Skeletal muscle satellite cell (primary cell): Measurements from ENCODE around the gene ZNF469. TPM values are rescaled to one million over a fixed set of nuclear protein-coding genes. Genes with fewer than 3 reads are reported as not detected.

Experiments
- H3K27me3 ChIP-seq: 2 replicates; pipeline ENCODE4 v1.7.0; 2013; ENCODE audit warnings: low read length; ENCODE audit not compliant: control insufficient read depth, insufficient read depth
- H3K36me3 ChIP-seq: 2 replicates; pipeline ENCODE4 v1.7.0; 2013; ENCODE audit warnings: mild to moderate bottlenecking, control low read depth, low read length; ENCODE audit not compliant: insufficient read depth
- H3K4me1 ChIP-seq: 2 replicates; pipeline ENCODE4 v1.7.0; 2013; ENCODE audit warnings: low read length; ENCODE audit not compliant: control insufficient read depth, insufficient read depth
- H3K4me2 ChIP-seq: 2 replicates; pipeline ENCODE4 v1.7.0; 2013; ENCODE audit warnings: mild to moderate bottlenecking, low read length
- H3K4me3 ChIP-seq: 2 replicates; pipeline ENCODE4 v1.7.0; 2013; ENCODE audit warnings: low read length
- H3K9ac ChIP-seq: 2 replicates; pipeline ENCODE4 v1.7.0; 2013; ENCODE audit warnings: mild to moderate bottlenecking, low read depth, low read length, moderate library complexity
- H3K9me3 ChIP-seq: replicated peaks from 2 replicates; pipeline ENCODE4 v1.7.0; 2013; ENCODE audit warnings: mild to moderate bottlenecking, control low read depth, low read length
- total RNA-seq: library from RNA; depleted of rRNA; stranded (reverse); fragments of >200 nt; gene quantifications from 2 replicates; pipeline ENCODE4 v1.2.3, GENCODE V29; 2012; rRNA removed

The ZNF469 gene
- total RNA-seq = 3.8 and 5.2 TPM in 2 replicates

- Histone ChIP-seq H3K4me3 (peak within 1 kb of the TSS; percentile 84), H3K4me2 (peak within 1 kb of the TSS; percentile 97), H3K9ac (peak within 1 kb of the TSS; percentile 92), H3K4me1 (peaks cover 23% of the 10 kb centered on the region), H3K9me3 (no peaks in the 10 kb centered on the region), H3K27me3 (no peaks in the 10 kb centered on the region), H3K36me3 (peaks cover 14% of the 10 kb centered on the region)
Observed at GRCh38 chr16:88382491-88383400, at the start of gene ZNF469. TSS of gene ZNF469 (plus strand) at chr16:88382959. CDS start at chr16:88427471, 44,512 bp downstream.

DNA sequence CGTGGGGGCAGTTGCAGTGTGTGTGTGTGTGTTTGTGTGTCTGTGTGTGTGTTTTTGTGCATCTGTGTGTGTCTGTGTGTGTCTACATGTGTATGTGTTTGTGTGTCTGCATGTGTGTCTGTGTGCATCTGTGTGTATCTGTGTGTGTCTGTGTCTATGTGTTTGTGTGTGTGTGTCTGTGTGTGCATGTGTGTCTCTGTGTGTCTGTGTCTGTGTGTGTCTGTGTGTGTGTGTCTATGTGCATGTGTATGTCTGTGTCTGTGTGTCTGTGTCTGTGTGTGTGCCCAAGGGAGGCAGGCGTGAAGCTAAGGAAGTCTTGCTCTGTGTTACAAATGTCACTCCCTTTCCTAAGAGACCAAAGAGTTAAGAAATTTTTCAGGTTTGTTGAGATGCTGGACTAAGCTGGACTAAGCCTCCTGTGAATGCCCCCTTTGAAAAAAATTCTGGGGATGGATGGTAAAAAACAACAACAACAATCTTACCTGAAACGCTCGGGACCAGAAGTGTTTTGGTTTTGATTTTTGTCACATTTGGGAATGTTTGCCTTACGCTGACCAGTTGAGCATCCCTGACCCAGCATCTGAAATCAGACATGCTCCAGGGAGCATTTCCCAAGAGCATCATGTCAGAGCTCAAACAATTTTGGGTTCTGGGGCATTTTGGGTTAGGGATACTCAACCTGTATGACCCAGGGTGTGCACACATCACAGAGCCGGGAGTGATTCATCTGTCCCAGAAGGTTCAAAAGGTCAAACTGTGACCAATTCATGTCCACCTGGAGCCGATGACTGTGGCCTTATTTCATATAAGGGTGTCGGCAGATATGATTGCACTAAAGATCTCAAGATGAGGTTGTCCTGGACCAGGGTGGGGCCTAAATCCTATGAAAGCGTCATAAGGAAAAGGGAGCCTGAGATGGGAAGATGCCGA, 48.6 kb upstream of the ZNF469 start:
- Histone ChIP-seq H3K36me3 (no peaks in the 10 kb centered on the region), H3K4me1 (peaks cover 50% of the 10 kb centered on the region), H3K9ac (peak overlapping the region; percentile 55), H3K4me3 (no peak overlapping the region), H3K9me3 (peaks cover 3% of the 10 kb centered on the region), H3K4me2 (peak overlapping the region; percentile 66), H3K27me3 (no peaks in the 10 kb centered on the region)

DNA sequence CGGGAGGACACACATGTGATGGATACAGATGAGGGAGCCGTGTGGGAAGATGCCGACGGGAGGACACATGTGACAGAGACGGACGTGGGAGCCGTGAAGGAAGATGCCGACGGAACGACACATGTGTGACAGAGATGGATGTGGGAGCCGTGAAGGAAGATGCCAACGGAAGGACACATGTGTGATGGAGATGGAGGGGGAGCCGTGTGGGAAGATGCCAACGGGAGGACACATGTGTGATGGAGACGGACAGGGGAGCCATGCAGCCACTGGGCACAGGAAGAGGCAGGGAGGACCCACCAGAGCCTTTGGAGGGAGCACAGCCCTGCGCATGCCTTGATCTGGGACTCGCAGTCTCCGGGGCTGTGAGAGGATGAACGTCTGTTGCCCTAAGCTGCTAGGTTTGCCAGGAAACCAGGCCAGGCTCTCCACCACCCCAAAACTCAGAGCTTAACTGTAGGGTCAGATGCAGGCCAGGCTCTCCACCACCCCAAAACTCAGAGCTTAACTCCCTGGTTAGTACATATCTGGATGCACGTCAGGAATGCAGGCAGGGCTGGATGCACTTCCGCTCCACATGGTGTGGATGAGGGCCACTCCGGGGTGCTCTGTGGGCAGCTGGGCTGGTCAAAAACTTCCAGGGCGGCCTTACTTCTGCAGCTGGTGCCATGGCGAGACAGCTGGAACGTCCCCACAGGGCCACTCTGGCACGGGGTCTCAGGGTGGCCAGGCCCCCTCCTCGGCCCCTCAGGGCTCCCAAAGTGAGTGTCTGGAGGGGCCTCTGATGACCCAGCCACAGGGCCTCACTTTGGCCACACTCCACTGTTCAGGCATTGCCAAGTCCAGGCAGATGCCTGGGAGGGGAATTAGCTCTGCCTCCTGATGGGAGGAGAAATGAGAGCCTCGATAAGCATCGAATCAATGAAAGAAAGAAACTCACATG, 47.7 kb upstream of the ZNF469 start:
- Histone ChIP-seq H3K4me3 (no peak overlapping the region), H3K36me3 (no peaks in the 10 kb centered on the region), H3K4me2 (no peak overlapping the region), H3K9ac (peak overlapping the region; percentile 13), H3K9me3 (peaks cover 3% of the 10 kb centered on the region), H3K27me3 (no peaks in the 10 kb centered on the region), H3K4me1 (peaks cover 47% of the 10 kb centered on the region)

DNA sequence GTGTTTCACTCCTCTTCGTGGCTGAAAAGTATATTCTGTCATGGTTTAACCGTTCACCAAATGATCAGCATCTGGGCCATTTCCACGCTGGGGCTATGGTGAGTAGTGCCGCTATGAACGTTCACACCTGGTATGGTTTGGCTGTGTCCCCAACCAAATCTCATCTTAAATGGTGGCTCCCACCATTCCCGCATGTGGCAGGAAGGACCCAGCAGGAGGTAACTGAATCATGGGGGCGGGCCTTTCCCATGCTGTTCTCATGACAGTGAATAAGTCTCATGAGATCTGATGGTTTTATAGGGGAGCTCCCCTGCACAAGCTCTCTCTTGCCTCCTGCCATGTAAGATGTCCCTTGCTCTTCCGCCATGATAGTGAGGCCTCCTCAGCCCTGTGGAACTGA, 45.7 kb upstream of the ZNF469 start:
- H3K4me3 ChIP-seq = no peak overlapping the region

DNA sequence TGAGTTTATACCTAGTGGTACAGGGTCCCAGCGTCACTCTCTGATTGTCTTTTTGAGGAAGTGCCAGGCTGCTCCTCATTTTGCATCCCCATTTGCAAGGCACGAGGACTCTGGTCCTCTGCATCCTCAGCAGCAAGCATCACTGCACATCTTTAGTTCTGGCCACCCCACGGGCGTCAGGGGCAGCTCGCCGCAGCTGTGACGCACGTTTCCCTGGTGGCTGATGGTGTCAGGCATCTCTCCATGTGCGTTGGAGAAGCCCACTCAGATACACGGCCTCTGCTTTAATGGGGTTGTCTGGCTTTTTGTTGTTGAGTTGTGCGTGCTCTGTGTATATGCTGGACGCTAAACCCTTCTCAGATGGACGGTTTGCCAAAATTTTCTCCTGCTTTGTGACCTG, 45.2 kb upstream of the ZNF469 start:
- no peak overlapping the region for H3K4me3 ChIP-seq
- H3K27me3 ChIP-seq = no peaks in the 10 kb centered on the region
- peaks cover 28% of the 10 kb centered on the region for H3K4me1 ChIP-seq
- H3K4me2 ChIP-seq = no peak overlapping the region
- H3K9me3 ChIP-seq = peaks cover 3% of the 10 kb centered on the region
- H3K36me3 ChIP-seq = no peaks in the 10 kb centered on the region
- no peak overlapping the region for H3K9ac ChIP-seq

More for the DNA sequence above, 45.7 kb upstream of the ZNF469 start:
- Histone ChIP-seq H3K4me1 (peaks cover 32% of the 10 kb centered on the region), H3K27me3 (no peaks in the 10 kb centered on the region), H3K9ac (no peak overlapping the region), H3K9me3 (peaks cover 3% of the 10 kb centered on the region), H3K4me2 (no peak overlapping the region), H3K36me3 (no peaks in the 10 kb centered on the region)

DNA sequence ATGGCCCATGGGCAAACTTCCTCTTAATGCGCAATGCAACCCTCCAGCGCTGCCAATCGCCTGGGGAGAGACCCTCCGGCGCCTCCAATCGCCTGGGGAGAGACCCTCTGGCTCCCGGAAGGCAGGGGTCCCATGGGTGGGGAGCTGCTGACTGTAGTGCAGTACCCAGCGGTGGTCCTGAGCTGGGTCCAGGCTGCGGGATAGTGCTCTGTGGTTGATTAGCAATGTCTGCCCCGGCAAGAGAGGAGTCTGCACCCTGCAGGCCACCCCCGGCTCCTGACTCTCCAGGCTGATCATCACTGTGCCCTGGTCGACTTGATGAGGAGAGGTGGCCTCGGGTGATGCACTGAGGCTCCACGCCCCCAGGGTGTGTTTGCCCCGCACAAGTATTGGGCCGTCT, 44.6 kb upstream of the ZNF469 start:
- peaks cover 23% of the 10 kb centered on the region for H3K4me1 ChIP-seq
- no peak overlapping the region for H3K9ac ChIP-seq
- no peaks in the 10 kb centered on the region for H3K36me3 ChIP-seq
- peaks cover 3% of the 10 kb centered on the region for H3K9me3 ChIP-seq
- H3K4me3 ChIP-seq = no peak overlapping the region
- H3K27me3 ChIP-seq = no peaks in the 10 kb centered on the region
- H3K4me2 ChIP-seq = no peak overlapping the region

DNA sequence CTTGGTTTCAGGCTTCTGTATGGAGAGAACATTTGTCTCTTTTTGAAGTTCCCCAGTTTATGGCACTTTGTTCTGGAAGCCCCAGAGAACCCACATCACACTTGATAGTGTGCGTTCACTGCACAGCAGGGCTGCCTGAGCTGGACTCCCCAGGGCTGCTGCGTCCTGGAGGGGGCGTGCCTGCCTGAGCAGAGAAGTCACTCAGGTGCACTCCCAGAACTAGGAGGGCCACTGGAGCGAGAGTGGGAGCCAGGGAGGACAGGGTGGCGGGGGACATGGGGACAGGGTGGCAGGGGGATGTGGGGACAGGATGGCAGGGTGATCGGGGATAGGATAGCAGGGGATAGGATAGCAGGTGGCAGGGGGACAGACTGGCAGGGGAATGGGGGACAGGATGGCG, 43.9 kb upstream of the ZNF469 start:
- no peaks in the 10 kb centered on the region for H3K36me3 ChIP-seq
- H3K9ac ChIP-seq = no peak overlapping the region
- H3K4me2 ChIP-seq = no peak overlapping the region
- no peak overlapping the region for H3K4me3 ChIP-seq
- H3K9me3 ChIP-seq = peaks cover 3% of the 10 kb centered on the region
- H3K4me1 ChIP-seq = peaks cover 16% of the 10 kb centered on the region
- H3K27me3 ChIP-seq = no peaks in the 10 kb centered on the region

DNA sequence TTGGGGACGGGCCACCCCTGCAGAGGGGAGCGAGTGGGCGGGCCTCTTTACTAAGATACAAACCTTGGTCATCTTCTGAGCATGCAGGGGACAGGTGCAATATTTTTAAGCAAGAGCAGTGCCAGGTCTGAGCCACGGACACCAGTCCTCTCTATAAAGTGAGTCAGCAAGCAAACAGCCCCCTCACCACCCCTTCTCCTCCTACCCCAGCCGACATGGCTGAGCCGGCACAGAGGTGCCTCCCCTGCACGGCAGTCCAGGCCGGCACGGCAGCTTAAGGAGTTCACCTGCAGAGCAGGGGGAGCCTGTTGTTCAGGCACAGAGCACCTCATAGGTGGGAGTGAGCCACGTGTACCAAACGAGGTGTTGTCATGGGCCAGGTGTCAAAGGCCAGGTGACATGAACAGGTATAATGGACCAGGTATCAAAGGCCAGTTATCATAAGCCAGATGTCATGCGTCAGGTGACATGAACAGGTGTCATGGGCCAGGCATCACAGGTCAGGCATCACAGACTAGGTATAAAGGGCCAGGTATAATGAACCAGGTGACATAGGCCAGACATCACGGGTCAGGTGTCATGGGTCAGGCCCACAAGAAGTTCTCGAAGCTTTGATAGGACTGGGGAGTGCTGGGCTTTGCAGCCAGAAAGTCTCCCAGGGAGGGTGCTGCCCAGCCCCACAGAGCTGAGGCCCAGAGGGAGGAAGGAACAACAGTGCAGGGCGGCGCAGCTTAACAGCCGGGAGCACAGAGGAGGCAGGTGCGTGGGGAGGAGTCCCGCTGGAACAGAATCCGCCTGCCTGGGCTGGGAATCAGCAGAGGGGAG, 42.6 kb upstream of the ZNF469 start:
- peaks cover 3% of the 10 kb centered on the region for H3K9me3 ChIP-seq
- no peak overlapping the region for H3K4me2 ChIP-seq
- peaks cover 3% of the 10 kb centered on the region for H3K4me1 ChIP-seq
- no peaks in the 10 kb centered on the region for H3K27me3 ChIP-seq
- no peaks in the 10 kb centered on the region for H3K36me3 ChIP-seq
- no peak overlapping the region for H3K4me3 ChIP-seq
- H3K9ac ChIP-seq = no peak overlapping the region

DNA sequence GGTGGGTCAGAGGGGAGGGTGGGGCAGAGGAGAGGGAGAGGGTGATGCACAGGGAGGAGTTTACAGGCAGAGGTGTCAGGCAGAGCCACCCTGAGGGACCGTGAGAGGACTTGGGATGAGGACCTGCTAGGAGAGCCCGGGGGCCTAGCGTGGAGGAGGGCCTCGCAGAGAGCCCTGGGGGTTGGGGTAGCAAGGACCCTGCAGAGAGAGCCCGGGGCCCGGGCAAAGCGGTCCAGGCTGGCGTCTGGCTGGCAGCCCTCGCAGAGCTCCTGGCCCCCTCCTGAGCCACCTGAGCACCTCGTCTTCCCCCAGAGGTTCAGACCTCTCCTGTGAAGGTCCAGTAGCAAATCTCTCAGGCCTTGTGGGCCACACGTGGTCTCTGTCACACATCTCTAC, 42.0 kb upstream of the ZNF469 start:
- Histone ChIP-seq H3K4me1 (no peaks in the 10 kb centered on the region), H3K36me3 (no peaks in the 10 kb centered on the region), H3K4me2 (no peak overlapping the region), H3K4me3 (no peak overlapping the region), H3K9ac (no peak overlapping the region), H3K9me3 (peaks cover 3% of the 10 kb centered on the region), H3K27me3 (no peaks in the 10 kb centered on the region)

DNA sequence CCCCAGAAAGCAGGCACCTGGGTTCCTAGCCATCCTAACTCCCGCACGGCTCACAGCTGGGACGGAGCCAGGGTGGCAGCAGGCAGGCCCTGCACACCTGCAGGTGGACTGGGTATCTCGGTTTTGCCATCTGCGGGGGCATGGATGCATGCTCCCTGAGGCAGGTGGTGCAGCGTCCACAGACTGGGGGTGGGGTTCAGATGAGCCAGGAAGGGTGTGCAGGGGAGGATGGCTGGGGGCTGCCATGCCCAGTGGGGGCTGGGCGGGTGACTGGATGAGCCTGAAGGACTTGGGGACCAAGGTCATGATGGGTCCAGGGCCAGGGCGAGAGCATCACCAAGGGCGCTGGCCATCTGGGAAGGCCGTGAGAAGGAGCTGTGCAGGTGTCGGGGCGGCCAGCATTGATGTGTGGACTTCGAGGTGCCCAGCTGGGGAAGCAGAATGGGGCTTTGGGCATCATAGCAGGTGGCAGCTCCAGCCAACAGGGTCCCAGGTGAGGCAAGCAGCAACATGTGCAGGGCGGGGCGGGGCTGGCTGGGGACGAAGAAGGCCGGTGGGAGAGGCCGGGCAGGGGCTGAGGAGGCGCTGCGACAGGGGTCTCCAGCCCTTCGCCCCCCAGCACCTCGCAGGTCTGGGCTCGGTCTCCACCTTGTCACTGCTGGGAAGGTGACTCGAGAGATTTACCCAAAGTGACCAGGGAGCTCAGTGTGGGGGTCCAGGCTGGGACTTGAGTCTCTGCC, 41.0 kb upstream of the ZNF469 start:
- Histone ChIP-seq H3K36me3 (no peaks in the 10 kb centered on the region), H3K4me3 (no peak overlapping the region), H3K9me3 (no peaks in the 10 kb centered on the region), H3K27me3 (no peaks in the 10 kb centered on the region), H3K9ac (no peak overlapping the region), H3K4me1 (no peaks in the 10 kb centered on the region), H3K4me2 (no peak overlapping the region)
